MG63 (cell line): ENCODE data around the gene ELMO3. TPM values are rescaled to one million over a fixed set of nuclear protein-coding genes. Genes with fewer than 3 reads are reported as not detected.

ENCODE experiments used
- DNase-seq: peaks from one replicate; pipeline ENCODE4 v3.0.0-alpha.2; 2020
- H3K27me3 ChIP-seq: fragments of 250-450 bp; sonication (Bioruptor Pico); 2 replicates; pipeline ENCODE4 v1.5.1; 2020; ENCODE audit warnings: mild to moderate bottlenecking, moderate library complexity
- H3K36me3 ChIP-seq: fragments of 250-450 bp; sonication (Bioruptor Pico); 2 replicates; pipeline ENCODE4 v1.5.1; 2020; ENCODE audit warnings: mild to moderate bottlenecking, moderate library complexity
- H3K4me3 ChIP-seq: fragments of 250-450 bp; sonication (Bioruptor Pico); 2 replicates; pipeline ENCODE4 v1.5.1; 2020; ENCODE audit warnings: mild to moderate bottlenecking, moderate library complexity
- H3K9me3 ChIP-seq: fragments of 250-450 bp; sonication (Bioruptor Pico); 2 replicates; pipeline ENCODE4 v1.5.1; 2020; ENCODE audit warnings: mild to moderate bottlenecking, moderate library complexity
- total RNA-seq: library from RNA; depleted of rRNA; stranded (reverse); fragments of >200 nt; shearing (Covaris generic); gene quantifications from 2 replicates; pipeline ENCODE4 v1.2.3, GENCODE V29; 2014; ENCODE audit warnings: low replicate concordance; rRNA removed

The ELMO3 gene
- total RNA-seq, 1 experiment from 2014 or later, result 1.9 TPM

GRCh38 chr16:67248401-67249177, 49.7 kb downstream of the ELMO3 start, which contains the start of gene SLC9A5:
SLC9A5 (plus strand) TSS chr16:67248979; CDS start chr16:67249015, 36 bp downstream.
- Histone ChIP-seq H3K9me3 (no peaks in the 10 kb centered on the region), H3K4me3 (peak within 1 kb of the TSS; percentile 62), H3K36me3 (no peaks in the 10 kb centered on the region), H3K27me3 (no peaks in the 10 kb centered on the region)
- DNase-seq, result no peak

DNA sequence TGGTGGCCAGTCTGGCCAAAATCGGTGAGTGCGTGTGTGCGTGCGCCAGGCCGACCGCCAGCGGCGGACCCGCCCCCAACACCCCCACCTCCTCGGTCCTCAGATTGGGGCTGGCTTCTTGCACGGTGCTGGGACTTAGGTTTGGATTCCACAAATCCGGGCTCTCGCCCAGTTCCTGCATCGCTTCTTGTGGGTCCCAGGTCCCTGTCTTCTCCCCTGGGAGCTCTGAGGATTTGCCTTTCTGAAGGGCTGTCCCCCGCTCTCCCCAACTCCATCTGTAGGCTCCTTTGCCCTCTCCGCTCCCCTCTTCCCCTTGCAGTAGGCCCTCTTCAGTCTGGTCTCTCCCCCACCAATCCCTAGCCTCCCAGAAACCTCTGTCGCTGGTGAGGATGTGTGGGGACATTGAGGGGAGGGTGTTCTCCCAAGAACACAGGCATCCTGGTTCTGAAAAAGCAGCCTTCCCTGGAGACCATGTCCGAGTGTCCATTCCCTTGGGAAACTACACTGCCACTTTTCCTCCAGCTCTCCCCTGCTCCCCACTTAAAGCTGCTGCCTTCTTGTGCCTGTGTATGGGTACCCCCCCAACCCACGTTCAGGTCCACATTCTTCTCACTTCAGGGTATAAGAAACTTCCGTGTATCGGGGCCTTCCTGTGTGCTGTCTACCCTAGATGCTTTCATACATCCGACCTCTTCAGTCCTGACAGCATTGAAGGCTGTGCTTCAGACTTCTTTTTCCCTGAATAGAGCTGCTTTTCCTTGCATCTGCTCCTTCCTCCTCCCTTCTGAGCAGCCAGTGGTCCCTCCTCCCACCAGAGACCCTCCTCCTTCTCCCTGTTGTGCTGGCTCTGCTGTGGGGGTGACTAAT, 50.5 kb downstream of the ELMO3 start:
- no peaks in the 10 kb centered on the region for H3K9me3 ChIP-seq
- no peaks in the 10 kb centered on the region for H3K36me3 ChIP-seq
- no peak for DNase-seq
- H3K4me3 ChIP-seq, result peak overlapping the region; percentile 39
- H3K27me3 ChIP-seq, result no peaks in the 10 kb centered on the region

DNA sequence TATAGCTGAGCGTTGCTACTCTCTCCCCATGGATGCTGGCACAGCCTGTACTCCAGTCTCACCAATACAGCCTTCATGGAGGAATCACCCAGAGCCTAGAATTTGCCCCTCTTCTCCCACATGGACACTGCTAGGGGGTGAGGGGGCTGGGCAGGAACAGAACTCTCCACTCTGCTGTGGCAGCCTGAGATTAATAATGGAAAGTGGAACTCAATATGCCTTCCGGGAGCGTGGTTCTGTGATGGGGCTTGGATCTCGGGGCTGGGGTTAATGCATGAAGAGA, 51.1 kb downstream of the ELMO3 start:
- H3K4me3 ChIP-seq, result no peak overlapping the region
- H3K36me3 ChIP-seq, result no peaks in the 10 kb centered on the region
- no peaks in the 10 kb centered on the region for H3K9me3 ChIP-seq
- DNase-seq, result no peak
- H3K27me3 ChIP-seq, result no peaks in the 10 kb centered on the region

DNA sequence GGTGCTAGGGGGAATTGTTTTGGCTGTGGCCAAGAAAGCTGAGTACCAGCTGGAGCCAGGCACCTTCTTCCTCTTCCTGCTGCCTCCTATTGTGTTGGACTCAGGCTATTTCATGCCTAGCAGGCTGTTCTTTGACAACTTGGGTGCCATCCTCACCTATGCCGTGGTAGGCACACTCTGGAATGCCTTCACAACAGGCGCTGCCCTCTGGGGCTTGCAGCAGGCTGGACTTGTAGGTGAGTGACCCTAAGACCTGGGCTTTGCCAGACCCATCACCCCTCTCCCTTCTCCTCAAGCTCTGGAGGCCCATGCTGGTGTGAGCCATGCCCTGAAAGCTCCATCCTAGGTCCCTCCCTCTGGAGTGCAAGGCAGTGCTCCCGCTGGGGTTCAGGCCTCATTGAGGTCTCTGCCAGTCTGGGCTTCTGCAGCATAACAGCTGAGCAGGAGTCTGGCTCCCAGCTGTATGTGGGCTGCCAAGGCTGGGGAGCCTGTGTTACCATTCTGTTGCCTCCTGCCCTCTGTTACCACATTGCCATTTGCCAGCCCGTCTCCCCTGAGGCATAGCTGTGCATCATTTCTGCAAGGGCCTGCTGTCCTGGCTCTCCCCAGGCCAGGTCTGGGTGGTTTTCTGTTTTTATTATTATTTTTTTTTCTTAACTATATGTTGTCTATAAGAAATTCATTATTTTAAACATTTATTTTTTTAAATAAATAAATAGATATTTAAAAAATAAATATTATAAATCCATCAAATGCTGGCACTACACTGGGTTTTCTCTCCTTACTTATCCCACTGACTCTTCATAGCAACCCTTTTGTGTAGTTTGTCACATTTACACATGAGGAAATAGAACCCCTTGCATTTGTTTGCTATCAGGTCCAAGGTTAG, 53.9 kb downstream of the ELMO3 start:
- peak; percentile 36 for DNase-seq
- Histone ChIP-seq H3K4me3 (no peak overlapping the region), H3K36me3 (no peaks in the 10 kb centered on the region), H3K9me3 (no peaks in the 10 kb centered on the region), H3K27me3 (no peaks in the 10 kb centered on the region)

Other genes with a start within 250 kb of the ELMO3 start
- 1.3 and 1.9 TPM in 2 replicates for gene CES3, start 237.9 kb upstream of the ELMO3 start, total RNA-seq
- 0.82 TPM in 1 of 2 replicates, not detected in the other for gene CES4A, start 210.5 kb upstream of the ELMO3 start, total RNA-seq
- gene CBFB, start 170.0 kb upstream of the ELMO3 start, total RNA-seq, result 15.8 and 22.5 TPM in 2 replicates
- gene PHAF1, start 89.2 kb upstream of the ELMO3 start, total RNA-seq, result 5.6 and 18.9 TPM in 2 replicates
- gene B3GNT9, start 48.1 kb upstream of the ELMO3 start, total RNA-seq, result 5.2 and 10.0 TPM in 2 replicates
- gene TRADD, start 39.2 kb upstream of the ELMO3 start, total RNA-seq, result 11.4 and 14.4 TPM in 2 replicates
- gene FBXL8, start 39.2 kb upstream of the ELMO3 start, total RNA-seq, result 2.5 and 7.0 TPM in 2 replicates
- 3.9 TPM in 1 of 2 replicates, not detected in the other for gene HSF4, start 34.4 kb upstream of the ELMO3 start, total RNA-seq
- gene NOL3, start 28.6 kb upstream of the ELMO3 start, total RNA-seq, result 9.9 and 16.5 TPM in 2 replicates
- gene MATCAP1, start 15.2 kb upstream of the ELMO3 start, total RNA-seq, result 5.7 and 8.5 TPM in 2 replicates
- not detected in 2 replicates for gene EXOC3L1, start 9.0 kb upstream of the ELMO3 start, total RNA-seq
- gene E2F4, start 7.0 kb upstream of the ELMO3 start, total RNA-seq, result 72.5 and 81.0 TPM in 2 replicates
- gene TMEM208, start 28.0 kb downstream of the ELMO3 start, total RNA-seq, result 27.1 and 33.2 TPM in 2 replicates
- gene FHOD1, start 48.4 kb downstream of the ELMO3 start, total RNA-seq, result 7.7 and 8.9 TPM in 2 replicates
- gene SLC9A5, start 49.8 kb downstream of the ELMO3 start, total RNA-seq, result 0.03 TPM in 1 of 2 replicates, not detected in the other
- gene PLEKHG4, start 80.4 kb downstream of the ELMO3 start, total RNA-seq, result 78.0 and 80.1 TPM in 2 replicates
- gene KCTD19, start 127.6 kb downstream of the ELMO3 start, total RNA-seq, result not detected in 2 replicates
- gene LRRC36, start 127.7 kb downstream of the ELMO3 start, total RNA-seq, result 0.33 and 0.39 TPM in 2 replicates
- gene TPPP3, start 194.4 kb downstream of the ELMO3 start, total RNA-seq, result not detected in 2 replicates
- gene ZDHHC1, start 217.3 kb downstream of the ELMO3 start, total RNA-seq, result 2.3 TPM in 1 of 2 replicates, not detected in the other
- gene HSD11B2, start 232.0 kb downstream of the ELMO3 start, total RNA-seq, result not detected in 2 replicates